Measurements from ENCODE around the gene RERE.

- TF ChIP-seq CTCF (IDR thresholded peaks at IDR 0.05; ENCODE audit: insufficient read depth, low read length, poor library complexity, severe bottlenecking) (no peak), EZH2phosphoT487 (conservative IDR thresholded peaks at IDR 0.05; ENCODE audit: low read length) (no peak)
Measured at GRCh38 chr1:8329858-8330257, 487.6 kb downstream of the RERE start.

Measured in SU-DHL-6 (cell line).